AG20443 (cell line): Measurements from ENCODE around the gene ZNF664.
A peak's percentile ranks its signal among the peaks of the same experiment; 100 is the strongest.

Experiments used
- DNase-seq: peaks from one replicate; pipeline ENCODE4 v3.0.0; 2012; ENCODE audit warnings: low spot score, mixed read lengths

ZNF664 gene

DNA sequence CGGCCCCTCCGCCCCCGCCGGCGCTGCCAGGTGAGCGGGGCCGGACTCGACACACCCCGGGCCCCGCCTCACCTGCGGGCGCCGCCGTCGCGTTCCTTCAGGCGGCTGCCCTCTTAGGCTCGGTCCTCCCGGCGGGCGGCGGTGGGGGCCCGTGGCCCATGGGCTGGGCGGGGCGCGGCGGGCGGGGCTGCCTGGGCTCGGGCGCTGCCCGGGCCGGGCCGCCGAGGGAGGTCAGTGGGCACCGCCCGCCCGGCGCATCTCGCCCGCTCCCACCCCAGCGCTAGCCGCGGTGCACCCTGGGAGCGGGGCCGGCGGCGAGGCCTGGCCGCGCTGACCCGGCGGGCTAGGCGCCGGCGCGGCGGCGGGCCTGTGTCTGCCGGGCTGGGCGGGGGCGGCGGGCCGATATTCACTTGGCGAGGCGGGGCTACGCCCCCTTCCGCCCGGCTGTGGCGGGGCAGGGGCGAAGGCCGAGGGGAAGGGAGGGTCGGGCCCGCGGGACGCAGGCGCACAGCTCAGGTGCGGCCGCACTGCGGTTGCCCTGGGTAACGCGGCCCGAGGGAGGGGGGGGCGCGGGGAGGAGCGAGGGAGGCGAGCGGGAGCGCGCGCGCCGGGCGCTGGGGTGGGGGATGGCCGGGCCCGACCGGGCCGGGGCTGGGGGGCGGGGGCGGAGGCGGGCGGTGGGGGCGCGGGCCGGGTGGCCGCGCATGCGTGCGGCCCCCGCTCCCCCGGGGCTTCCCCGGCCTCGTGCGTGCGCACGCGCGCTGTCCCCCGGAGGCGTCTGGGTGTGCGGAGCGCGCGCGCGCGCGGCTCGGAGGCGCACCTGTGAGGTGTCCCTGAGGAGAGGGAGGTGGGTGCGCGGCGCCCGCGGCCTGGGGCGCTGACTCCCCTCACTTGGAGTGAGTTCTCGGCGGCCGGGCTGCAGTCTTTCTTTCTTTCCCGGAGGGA is at the start of gene ZNF664, which contains the start of gene CCDC92:
Gene ZNF664 (plus strand): TSS at position 759 of the 945 bp plus-strand sequence. CDS start 38,930 bp downstream, outside the sequence.
Gene CCDC92 (minus strand): TSS at position 375 of the 945 bp plus-strand sequence. CDS start 28,526 bp downstream, outside the sequence.
- peak; percentile 100 for DNase-seq

DNA sequence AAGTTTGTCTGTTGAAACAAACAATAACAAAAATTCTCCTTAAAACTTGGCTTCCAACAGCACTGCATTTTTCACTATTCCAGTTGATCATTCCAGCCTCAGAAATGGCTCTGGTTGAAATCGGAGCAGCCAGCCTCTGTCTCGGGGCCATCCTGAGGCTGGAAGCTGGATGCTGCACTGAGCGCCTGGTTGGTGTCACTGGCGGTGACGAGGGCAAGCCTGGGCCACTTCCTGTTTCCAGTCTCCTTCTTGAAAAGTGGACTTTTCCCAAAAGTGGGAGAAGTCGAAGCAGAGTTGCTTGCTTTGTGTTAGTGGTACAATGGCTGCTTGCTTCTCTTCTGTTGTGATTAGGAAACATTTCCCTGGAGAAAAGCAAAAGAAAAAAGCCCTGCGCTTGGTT is 49.1 kb upstream of the ZNF664 start:
- DNase-seq, result no peak

DNA sequence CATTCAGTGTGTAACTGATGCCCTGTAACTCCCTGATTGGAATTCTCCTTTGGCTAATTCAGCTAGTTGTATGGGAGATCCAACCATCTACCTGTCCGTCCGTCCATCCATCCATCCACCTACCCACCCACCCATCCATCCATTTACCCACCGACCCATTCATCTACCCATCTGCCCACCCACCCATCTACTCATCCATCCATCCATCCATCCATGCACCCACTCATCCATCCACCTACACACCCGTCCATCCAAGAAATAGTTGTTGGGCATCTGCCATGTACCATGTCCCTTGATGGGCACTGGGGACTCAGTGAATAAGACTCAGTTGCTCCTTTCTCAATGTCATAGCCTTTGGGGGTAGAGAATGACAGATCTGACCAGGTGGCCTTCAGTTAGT is 48.5 kb upstream of the ZNF664 start:
- no peak for DNase-seq

DNA sequence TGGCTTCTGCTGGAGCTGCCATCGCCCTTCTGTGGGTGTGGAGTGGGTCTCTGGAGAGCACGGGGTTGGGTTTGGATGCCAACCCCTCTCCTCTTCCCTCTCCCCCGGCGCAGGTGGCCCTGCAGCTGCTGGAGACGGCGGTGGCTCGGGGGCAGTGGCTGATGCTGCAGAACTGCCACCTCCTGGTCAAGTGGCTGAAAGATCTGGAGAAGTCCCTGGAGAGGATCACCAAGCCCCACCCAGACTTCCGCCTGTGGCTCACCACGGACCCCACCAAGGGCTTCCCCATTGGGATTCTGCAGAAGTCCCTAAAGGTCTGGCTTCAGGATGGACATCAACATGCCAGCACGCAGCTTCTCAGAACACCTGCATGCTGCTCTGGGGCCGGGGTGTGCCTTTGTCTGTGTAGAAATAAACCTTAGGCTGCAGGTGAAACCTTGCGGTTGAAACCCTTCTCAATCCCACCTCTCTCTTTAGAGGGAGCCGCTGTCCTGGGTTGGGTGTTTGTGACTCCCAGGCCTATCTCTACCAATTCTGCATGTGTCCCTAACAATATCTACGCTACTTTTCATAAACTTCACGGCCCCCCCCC is 44.6 kb upstream of the ZNF664 start:
- no peak for DNase-seq

DNA sequence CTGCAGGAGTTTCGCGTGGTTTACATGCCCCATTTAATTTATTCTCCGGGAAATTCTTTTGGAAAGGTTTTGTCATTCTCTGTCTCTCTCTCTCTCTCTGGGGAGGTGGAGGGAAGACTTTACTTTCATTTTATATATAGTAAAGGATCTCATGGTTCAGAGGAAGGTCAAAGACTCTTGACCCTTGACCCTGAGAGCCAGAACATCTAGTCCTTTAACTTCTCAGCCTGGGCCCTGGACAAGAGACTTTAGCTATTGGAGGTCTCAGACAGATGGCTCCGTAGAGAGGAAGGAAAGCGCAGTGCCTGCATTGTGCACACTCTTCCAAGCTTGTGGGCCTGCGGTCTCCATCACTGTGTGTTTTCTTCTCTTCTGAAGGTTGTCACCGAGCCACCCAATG is 44.1 kb upstream of the ZNF664 start:
- no peak for DNase-seq

DNA sequence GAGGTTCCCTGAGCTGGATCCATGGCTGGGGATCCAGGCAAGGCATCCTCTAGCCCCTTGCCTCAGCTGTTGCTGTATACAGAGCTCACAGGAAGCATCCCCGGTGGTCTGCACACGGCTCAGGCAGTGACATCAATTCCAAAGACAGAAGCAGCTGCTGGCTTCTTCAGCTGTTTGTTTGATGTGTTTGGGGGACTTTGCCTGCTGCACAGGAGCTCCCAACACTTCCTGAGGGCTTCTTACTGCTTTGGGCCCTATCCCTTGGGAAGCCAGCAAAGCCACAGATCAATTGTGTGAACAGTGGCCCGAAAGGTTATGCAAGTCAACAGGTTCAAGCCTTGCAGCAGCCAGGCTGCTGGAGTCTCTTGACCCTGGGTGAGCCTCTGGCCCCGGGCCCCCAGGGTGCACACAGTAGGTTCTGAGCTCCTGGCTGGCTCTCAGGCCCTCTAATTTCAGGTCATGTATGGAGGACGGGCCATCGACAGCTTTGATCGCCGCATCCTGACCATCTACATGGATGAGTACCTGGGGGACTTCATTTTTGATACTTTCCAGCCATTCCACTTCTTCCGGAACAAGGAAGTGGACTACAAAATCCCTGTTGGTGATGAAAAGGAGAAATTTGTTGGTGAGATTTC is 43.0 kb upstream of the ZNF664 start:
- no peak for DNase-seq

DNA sequence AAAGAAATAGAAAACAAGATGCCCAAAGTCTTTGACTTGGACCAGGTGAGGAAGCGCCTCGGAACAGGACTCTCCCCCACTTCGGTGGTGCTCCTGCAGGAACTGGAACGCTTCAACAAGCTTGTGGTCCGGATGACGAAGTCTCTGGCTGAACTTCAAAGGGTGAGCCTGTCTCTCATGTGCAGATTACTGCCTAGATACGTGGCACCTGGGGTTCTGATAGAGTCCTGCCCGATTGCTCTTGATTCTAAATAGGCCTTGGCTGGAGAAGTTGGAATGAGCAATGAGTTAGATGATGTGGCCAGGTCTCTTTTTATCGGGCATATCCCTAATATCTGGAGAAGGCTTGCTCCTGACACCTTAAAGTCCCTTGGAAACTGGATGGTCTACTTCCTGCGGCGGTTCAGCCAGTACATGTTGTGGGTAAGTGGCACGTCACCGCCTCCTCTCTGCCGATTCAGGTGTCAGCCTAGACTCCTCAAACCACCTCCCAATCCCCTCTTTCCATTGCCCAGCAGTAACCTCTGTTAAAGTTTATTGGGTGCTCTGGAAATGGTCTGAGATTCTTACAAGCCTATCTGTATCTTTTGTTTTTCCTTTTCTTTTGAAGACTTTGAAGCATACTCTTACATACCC is 41.2 kb upstream of the ZNF664 start:
- no peak for DNase-seq

DNA sequence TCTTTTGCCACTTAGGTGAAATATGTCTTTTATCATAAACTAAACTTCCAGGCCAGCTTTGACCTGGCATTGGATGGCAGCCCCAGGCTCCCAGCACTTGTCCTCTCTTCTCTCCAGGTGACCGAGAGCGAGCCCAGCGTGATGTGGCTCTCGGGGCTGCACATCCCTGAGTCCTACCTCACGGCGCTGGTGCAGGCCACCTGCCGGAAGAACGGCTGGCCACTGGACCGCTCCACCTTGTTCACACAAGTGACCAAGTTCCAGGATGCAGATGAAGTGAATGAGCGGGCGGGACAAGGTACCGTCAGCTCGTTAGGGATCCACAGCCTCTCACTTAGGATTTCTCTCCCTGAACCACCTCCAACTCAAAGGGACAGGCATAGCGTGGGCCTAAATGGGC is 39.8 kb upstream of the ZNF664 start:
- no peak for DNase-seq

DNA sequence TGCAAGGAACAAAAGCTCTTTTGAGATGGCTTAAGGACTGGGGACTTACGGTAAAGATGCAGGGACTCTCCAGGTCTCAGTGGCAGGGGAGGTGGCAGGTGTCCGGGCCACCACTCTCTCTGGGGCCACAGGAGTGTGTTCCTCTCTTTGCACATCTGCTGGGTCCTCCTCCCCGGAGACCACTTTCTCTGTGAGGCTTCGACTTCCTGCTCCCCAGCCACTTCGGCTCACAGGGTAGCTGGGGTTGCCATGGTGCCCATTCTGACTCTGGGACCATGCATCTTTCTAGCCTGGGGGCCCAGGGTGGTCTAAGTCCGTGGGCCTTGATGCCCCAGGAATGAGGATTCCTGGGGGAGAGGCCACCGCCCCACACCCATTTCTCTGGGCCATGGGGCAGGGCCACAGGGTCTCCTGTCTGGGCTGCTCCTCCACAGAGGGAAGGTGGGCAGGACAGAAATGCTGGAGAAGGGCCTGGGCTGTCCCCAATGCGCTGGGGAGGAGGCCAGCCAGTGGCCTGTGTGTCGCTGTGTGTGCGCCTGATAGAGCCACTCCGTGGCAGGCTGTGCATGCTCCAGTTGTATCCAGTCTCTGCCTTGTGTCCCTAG is 38.9 kb upstream of the ZNF664 start:
- no peak for DNase-seq

DNA sequence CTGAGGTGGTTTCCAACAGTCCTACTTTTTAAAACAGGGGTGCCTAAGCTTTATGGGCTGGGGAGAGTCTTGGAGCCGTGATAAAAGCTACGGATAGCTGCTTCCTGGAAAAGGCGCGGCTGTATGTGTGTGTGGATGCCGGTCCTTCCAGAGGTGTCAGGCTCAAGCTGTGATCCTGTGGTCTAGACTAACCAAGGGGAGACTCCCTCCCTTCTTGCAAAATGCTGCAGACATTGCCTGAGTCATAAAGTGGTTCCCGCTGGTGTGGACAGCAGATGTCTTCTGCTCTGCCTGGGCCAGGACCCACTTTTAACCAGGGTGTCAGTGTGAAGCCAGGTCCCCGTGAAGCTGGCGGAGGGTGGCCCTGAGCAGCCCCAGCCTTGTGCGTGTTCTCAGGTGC is 38.2 kb upstream of the ZNF664 start:
- peak; percentile 63 for DNase-seq

DNA sequence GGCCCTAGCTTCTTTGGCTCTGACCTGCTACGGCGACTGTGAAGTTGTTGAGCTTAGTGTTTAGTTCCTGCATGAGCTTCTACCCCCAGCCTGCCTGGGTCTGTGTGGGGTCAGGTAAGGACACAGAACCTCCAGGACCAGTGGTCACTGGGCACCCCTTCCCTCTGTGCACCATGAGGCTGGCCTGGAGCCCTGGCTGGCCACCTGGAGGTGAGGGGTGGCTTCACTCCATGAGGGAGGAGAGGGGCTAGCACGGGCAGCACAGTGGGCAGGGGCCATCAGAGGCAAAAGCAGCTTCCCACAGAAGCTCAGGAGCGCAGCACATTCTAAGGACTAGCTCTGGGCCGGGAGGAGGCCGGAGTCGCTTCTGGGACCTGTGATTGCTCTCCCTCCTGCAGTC is 37.1 kb upstream of the ZNF664 start:
- DNase-seq, result no peak

DNA sequence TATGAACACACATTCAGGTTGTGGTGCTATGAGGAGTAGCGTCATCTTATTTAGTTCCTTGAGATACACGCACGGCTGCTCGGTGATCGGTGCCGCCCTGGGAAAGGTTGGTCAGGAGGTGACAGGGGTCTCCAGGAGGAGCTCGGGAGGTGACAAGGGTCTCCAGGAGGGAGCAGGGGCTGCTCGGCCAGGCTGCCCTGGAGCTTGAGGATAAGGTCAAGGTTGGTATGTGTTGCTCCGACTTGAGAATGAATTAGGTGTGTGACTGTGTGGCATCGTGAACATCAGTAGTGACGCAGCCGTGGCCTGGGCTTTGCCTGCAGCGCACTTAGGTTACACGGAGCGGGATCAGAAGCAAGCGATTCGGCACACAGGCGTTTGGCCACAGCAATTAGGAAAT is 36.5 kb upstream of the ZNF664 start:
- no peak for DNase-seq

DNA sequence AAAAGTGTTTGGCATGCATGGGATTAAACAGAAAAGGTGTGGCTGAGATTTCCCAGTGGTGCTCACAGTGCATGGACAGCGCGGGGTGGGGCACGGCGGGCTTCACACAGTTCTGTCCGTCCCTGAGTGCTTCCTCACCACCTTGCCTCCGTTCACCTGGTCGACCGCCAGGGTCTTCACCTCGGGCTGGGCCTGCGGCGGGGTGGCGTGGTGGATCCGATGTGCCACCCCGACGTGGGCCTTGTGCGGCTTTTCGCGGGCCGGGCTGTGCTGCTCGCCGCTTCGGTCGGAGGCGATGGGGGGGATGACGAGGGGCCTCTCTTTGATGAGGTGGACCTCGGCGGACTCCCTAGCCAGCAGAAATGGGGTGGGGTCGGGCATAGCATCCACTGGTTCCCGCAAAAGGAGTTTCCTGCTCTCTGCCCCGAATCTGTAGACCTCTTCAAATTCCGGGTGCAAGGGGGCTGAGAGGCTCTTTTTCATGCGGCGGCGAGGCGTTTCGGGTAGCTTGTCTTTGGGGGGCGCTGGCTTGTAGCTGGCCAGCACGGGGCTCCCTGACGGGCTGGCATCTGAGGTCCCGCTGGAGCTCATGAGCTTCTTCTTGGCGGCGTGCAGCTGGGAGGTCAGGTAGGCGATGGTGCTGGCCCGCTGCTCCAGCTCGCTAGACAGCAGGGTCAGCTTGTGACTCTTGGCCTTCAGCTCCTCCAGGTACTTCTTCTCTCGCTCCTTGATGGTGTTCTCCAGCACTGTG is 35.9 kb upstream of the ZNF664 start:
- DNase-seq, result no peak

DNA sequence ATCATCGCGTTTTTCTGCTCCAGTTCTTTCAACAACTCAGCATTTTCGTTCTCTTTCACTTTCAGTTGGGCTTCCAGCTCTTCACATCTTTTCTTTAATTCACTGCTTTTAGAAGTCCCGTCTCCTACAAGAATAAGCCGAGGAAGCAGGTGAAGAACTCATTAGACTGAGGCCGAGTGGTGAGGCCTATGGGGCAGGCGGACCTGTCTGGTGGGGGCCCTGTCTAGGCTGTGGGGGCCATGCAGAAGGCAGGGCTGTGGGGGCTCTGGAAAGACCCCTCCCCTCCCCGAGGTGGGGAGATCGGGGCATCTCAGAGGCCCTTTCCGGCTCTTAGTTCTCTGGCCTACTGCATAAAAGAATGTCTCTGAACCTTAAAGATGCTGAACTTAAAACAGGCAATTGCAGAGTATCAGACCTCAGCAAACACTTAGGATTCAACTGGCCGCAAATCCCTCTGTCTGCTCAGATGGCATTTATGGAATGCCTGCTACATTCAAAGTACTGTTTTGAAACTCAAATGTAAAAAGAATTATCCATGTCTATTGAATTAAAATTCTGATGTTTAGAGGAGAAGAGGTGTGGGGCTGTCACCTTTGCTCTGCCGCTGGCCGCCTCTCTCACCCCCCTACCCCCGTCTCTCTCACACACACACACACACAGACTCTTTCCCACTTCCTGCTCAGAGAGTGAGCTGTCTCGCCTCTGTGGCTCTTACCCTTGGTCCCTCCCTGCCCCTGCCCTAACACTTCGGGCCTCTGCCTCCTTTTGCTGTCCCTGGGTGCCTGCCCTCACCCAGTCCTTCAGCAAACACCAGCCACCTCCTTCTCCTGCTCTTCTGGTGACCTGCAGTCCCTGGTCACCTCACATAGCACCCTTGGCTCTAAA is 35.1 kb upstream of the ZNF664 start:
- DNase-seq, result no peak

DNA sequence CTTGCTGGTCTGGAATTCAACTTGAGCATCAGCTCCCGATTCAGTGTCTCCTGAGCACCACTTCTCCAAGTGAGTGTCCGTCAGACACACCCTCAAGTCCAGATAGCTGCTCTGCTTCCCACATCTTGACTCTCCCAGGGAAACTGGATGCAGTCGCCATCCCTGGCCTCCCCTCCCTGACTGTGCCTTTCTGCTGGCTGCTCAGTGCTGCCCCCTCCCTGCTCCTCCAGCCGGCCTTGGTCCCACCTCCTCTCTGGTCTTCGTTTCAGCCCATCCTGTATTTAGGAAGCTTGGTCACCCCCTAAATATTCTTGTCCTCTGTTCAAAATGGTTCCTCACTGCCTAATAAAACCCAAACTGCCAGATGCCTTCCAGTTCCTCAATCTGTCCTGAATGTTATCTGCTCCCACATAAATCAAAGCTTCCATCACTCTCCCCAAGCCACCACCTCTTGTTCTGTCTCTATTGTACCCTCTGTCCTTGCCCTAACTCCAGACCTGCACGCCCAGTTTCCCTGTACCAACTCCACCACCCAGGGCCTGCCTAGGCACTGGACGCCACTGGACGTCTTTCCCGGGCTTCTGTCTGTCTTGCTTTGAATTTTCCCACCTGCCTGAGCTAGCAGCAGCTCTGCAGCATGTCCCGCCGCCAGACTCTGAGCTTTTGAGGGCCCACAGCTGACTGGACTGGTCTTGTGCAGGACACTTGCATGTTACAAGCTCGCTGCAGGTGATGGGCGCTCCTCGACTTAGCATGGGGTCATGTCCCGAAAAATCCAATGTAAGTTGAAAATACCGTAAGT is 34.1 kb upstream of the ZNF664 start:
- DNase-seq, result no peak

DNA sequence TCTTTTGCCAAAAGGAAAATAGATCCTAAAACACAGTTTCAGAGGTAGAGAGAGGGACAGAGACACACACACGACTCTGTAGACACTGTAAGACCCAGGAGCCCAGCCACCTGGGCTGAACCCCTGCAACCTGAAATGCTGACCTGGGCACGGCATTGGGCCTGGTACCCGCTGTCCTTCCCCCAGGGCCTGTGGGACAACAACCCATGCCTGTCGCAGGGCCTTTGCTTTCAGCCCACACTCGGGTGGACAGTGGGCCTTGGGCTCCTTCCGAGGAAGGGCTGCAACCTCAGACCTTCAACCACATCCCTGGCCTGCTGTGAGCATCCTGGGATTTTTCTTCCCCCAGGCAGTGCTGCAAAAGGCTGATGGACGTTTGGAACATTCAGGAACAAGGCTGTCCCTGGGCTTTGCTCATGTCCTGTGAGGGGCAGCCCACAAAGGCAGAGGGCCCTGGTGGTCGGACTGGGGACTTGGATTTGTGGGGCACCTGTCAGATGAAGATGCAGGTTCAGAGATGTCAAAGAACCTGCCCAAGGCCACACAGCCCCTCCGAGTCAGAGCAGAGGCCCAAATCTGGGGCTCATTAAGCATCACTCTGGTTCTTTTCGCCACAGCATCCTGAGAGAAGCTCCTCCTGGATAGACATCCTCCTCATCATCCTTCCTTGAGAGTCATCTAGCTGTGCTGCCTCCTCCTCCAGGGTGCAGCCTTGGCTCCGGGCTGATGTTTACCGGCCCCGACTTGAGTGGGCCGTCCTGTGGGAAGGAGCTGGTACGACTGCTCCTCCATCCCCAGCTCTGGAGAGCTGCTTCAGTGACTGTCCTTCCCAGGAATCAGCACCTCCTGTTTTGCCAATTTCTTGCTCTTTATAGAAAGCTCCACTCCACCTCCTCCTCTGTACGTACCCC is 33.0 kb upstream of the ZNF664 start:
- no peak for DNase-seq

DNA sequence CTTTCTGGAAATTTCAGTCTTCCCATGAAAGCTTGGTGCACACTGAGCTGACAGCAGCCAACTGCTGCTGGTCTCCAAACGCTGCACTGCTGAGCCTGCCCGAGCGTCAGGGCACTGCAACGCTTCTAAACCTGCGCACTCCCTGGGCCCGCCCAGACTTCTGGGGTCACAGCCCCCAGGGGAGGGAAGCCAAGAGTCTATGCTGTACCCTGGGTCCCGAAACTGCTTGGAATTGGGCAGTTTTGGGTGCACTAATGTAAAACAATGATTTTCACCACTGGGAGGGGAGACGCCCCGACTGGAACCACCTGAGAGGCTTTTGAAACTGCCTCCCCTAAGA is 32.4 kb upstream of the ZNF664 start:
- DNase-seq, result no peak

DNA sequence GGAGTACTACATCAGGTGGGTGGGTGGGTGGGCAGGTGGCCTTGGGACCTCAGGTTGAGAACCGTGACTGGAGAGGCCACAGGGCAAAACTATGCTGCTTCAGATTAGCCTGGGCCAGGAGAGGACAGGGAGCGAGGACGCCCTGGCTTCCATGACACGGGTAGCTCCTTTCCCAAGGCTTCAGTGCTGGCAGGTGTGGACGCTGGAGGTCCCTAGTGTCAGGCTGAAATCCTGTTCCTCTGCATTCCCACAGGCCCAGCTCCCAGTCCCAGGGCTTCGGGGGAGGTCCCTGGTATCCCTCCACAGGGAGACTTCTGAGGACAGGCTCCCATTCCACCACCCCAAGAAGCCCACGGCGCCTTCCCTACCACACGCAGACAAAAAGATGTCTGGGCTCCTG is 32.0 kb upstream of the ZNF664 start:
- no peak for DNase-seq
